ENCODE measurements around the gene TFDP1. TPM values are rescaled to one million over a fixed set of nuclear protein-coding genes. Genes with fewer than 3 reads are reported as not detected.

TFDP1 gene
- total and polyA plus RNA-seq, 2 of the 4 experiments (the other 2 are of a cell fraction) = 59.3 to 97.0 TPM

DNA sequence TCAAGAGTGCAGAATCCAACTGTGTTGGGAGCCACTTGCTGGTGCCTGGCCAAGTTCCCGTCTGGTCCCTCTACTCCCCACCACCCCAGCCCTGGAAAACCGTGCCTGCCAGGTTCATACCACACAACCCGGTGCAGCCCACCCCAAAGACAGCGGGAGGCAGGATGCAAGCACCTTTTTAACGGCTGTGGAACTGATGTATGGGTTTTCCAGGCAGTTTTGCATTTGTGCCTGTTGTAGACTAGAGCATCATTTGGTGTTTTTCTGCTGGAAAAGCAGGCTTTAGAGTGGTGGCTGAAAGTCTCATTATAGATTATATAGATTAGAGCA, 13.5 kb downstream of the TFDP1 start:
- in situ Hi-C loops (cut with MboI; ENCODE audit: low sequenced_read_pairs) (no loop called here), intact Hi-C loops (cut with micrococcal nuclease) (no loop called here), dilution Hi-C loops (cut with HindIII; ENCODE audit: low sequenced_read_pairs, unreplicated experiment) (no loop called here)
- Histone ChIP-seq H4K8ac (ENCODE audit: low read depth in 2 of 2, low read length in 2 of 2) (no peak overlapping the region), H3K36me3 (ENCODE audit: control insufficient read depth, insufficient read depth, low read length) (peaks cover 38% of the 10 kb centered on the region), H3K27me3 (ENCODE audit: control insufficient read depth, insufficient read depth, low read length) (no peaks in the 10 kb centered on the region), H2BK120ac (ENCODE audit: low read depth, low read length) (no peak overlapping the region), H3K9me3 (ENCODE audit: control insufficient read depth, insufficient read depth, low read length) (no peaks in the 10 kb centered on the region; the same call in 1 of the 2 replicates), H3K27ac (ENCODE audit: insufficient read depth, low read length) (no peak overlapping the region), H3K56ac (ENCODE audit: extremely low read depth, insufficient read depth, low read length) (no peak overlapping the region), H2BK20ac (ENCODE audit: low read depth, low read length) (no peak overlapping the region), H4K20me1 (ENCODE audit: insufficient read depth, low read length) (peaks cover 83% of the 10 kb centered on the region), H3K9me1 (ENCODE audit: insufficient read depth, low read length) (peaks cover 6% of the 10 kb centered on the region; the same call in 1 of the 2 replicates), H3K4me1 (ENCODE audit: control insufficient read depth, insufficient read depth, low read length) (no peaks in the 10 kb centered on the region), H2AK9ac (replicated peaks; ENCODE audit: low read depth, low read length, poor library complexity) (peak overlapping the region; percentile 39), H3K9ac (ENCODE audit: low read depth, low read length) (no peak overlapping the region), H2BK15ac (ENCODE audit: low read depth, low read length) (no peak overlapping the region), H3K4ac (ENCODE audit: low read depth, low read length) (no peak overlapping the region), H3K23ac (ENCODE audit: low read depth, low read length) (no peak overlapping the region), H2AK5ac (ENCODE audit: low read depth, low read length) (no peak overlapping the region), H2BK5ac (ENCODE audit: low read depth, low read length, poor library complexity, severe bottlenecking) (no peak overlapping the region), H3K79me1 (ENCODE audit: low read depth in 1 of 2, low read length in 2 of 2) (peaks cover 27 to 83% of the 10 kb centered on the region in 2 experiments), H3K4me3 (ENCODE audit: insufficient read depth, low read depth, low read length) (no peak overlapping the region), H4K91ac (ENCODE audit: insufficient read depth, low read depth, low read length) (no peak overlapping the region), H2AFZ (replicated peaks; ENCODE audit: low read length, poor library complexity) (no peak overlapping the region), H3K14ac (replicated peaks; ENCODE audit: low read depth, low read length) (no peak overlapping the region), H3K4me2 (ENCODE audit: low read depth, low read length) (no peak overlapping the region), H3K18ac (ENCODE audit: low read depth, low read length) (no peak overlapping the region), H4K5ac (ENCODE audit: low read depth, low read length) (no peak overlapping the region)
- TF ChIP-seq RCOR1 (IDR thresholded peaks at IDR 0.05; ENCODE audit: insufficient replicate concordance, low read length) (no peak), MAZ (IDR thresholded peaks at IDR 0.05; ENCODE audit: borderline replicate concordance, low read depth, low read length) (no peak), MXI1 (IDR thresholded peaks at IDR 0.05; ENCODE audit: borderline replicate concordance, low read depth, low read length) (no peak), BHLHE40 (IDR thresholded peaks at IDR 0.05; ENCODE audit: low read depth, low read length) (no peak), CTCF (conservative IDR thresholded peaks at IDR 0.05; ENCODE audit: low read depth, low read length) (no peak)
- TF ChIP-seq, protein P1, sequence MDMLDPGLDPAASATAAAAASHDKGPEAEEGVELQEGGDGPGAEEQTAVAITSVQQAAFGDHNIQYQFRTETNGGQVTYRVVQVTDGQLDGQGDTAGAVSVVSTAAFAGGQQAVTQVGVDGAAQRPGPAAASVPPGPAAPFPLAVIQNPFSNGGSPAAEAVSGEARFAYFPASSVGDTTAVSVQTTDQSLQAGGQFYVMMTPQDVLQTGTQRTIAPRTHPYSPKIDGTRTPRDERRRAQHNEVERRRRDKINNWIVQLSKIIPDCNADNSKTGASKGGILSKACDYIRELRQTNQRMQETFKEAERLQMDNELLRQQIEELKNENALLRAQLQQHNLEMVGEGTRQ (IDR thresholded peaks at IDR 0.05; ENCODE audit: low read depth, low read length) = no peak
- TF ChIP-seq, protein P2, sequence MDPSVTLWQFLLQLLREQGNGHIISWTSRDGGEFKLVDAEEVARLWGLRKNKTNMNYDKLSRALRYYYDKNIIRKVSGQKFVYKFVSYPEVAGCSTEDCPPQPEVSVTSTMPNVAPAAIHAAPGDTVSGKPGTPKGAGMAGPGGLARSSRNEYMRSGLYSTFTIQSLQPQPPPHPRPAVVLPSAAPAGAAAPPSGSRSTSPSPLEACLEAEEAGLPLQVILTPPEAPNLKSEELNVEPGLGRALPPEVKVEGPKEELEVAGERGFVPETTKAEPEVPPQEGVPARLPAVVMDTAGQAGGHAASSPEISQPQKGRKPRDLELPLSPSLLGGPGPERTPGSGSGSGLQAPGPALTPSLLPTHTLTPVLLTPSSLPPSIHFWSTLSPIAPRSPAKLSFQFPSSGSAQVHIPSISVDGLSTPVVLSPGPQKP (IDR thresholded peaks at IDR 0.05; ENCODE audit: borderline replicate concordance, low read depth, low read length) = no peak
- DNase-seq (no peak), ATAC-seq (ENCODE audit: low read depth) (no peak)
- POLR2A ChIA-PET (ENCODE audit: unreplicated experiment) = no interaction called here
- no TSS peak for BruUV-seq (replicated peaks)
- no CpG with 5 or more reads among the region's 5 CpGs for WGBS, 2 experiments (ENCODE audit: extremely low coverage in 2 of 2, insufficient read length in 1 of 2)
- CTCF ChIA-PET = no interaction called here
